Lower leg skin (tissue), 3 donors: ENCODE results near the gene LRFN3.

Experiments
- CTCF ChIP-seq, 3 donors: fragments of 450-650 bp; IDR thresholded peaks; one replicate each; pipeline ENCODE4 v1.5.1; 2016; ENCODE audit warnings: antibody characterized with exemption in 3 of 3, mild to moderate bottlenecking in 3 of 3, moderate library complexity in 2 of 3
- POLR2A ChIP-seq, 2 donors: fragments of 450-650 bp; IDR thresholded peaks; one replicate each; pipeline ENCODE4 v1.6.1; 2016 to 2017; ENCODE audit warnings: antibody characterized with exemption in 2 of 2, mild to moderate bottlenecking in 1 of 2, moderate library complexity in 1 of 2

- TF ChIP-seq CTCF (IDR thresholded peaks at IDR 0.05) (no peak), POLR2A (IDR thresholded peaks at IDR 0.05) (no peak)
Measured at GRCh38 chr19:35931874-35932202, 4.3 kb upstream of the LRFN3 start.
